ENCODE data around the gene SERAC1. TPM values are rescaled to one million over a fixed set of nuclear protein-coding genes. Genes with fewer than 3 reads are reported as not detected.
A peak's percentile ranks its signal among the peaks of the same experiment; 100 is the strongest.
"Not testable (repeated sequence)": the region's sequence is repeated elsewhere in the genome, so short reads cannot be mapped to it uniquely, and the experiment has no call there.

Gene SERAC1
- total and polyA plus RNA-seq, 7 experiments from 2014 or later, result 2.4 to 5.4 (median 2.6) TPM

GRCh38 chr6:158191032-158191431 lies 23.0 kb upstream of the SERAC1 start:
- POLR2A ChIA-PET, result no interaction called here
- H3K9me3 Mint-ChIP-seq, result peaks cover 0 to 6% (median 0%) of the 10 kb centered on the region in 11 donors
- CTCF ChIA-PET, result no interaction called here

GRCh38 chr6:158188591-158188990 lies 20.5 kb upstream of the SERAC1 start:
- peaks cover 0 to 11% (median 6%) of the 10 kb centered on the region in 7 donors for H3K4me1 Mint-ChIP-seq
- no peak overlapping the region for H3K27ac Mint-ChIP-seq
- Histone ChIP-seq H3K36me3 (ENCODE audit: control insufficient read depth in 2 of 3, insufficient read depth in 3 of 3, low read length in 3 of 3) (peaks cover 0 to 29% (median 0%) of the 10 kb centered on the region in 3 experiments), H3K4me3 (ENCODE audit: low read length) (no peak overlapping the region), H3K27ac (ENCODE audit: low read depth, low read length) (no peak overlapping the region), H3K27me3 (ENCODE audit: control insufficient read depth in 2 of 2, insufficient read depth in 2 of 2, low read length in 2 of 2) (no peaks in the 10 kb centered on the region), H3K9me3 (ENCODE audit: control insufficient read depth in 2 of 3, low read length in 3 of 3) (no peaks in the 10 kb centered on the region), H3K4me1 (ENCODE audit: control insufficient read depth in 2 of 2, insufficient read depth in 2 of 2, low read length in 2 of 2) (peaks cover 0 to under 1% of the 10 kb centered on the region in 2 donors)
- ChIA-PET POLR2A (no interaction called here), CTCF (no interaction called here)
- ATAC-seq (no peak), DNase-seq (no peak)
- H3K9me3 Mint-ChIP-seq, result peaks cover 0 to 4% (median 0%) of the 10 kb centered on the region in 11 donors
- H3K36me3 Mint-ChIP-seq, result peaks cover 9 to 48% (median 40%) of the 10 kb centered on the region in 5 donors
- intact Hi-C loops (cut with micrococcal nuclease), result no loop called here
- no peaks in the 10 kb centered on the region for H3K27me3 Mint-ChIP-seq
- no peak overlapping the region for H3K4me3 Mint-ChIP-seq

More at GRCh38 chr6:158191032-158191431, 23.0 kb upstream of the SERAC1 start:
- intact Hi-C loops (cut with micrococcal nuclease), result no loop called here
- Mint-ChIP-seq H3K27me3 (no peaks in the 10 kb centered on the region), H3K4me1 (peaks cover 0 to 3% (median 0%) of the 10 kb centered on the region in 7 donors), H3K27ac (no peak overlapping the region), H3K4me3 (no peak overlapping the region), H3K36me3 (peaks cover 9 to 44% (median 36%) of the 10 kb centered on the region in 5 donors)
- H3K4me1 ChIP-seq (ENCODE audit: control insufficient read depth in 2 of 2, insufficient read depth in 2 of 2, low read length in 2 of 2), result no peaks in the 10 kb centered on the region
- no peak for ATAC-seq
- H3K27me3 ChIP-seq (ENCODE audit: control insufficient read depth in 2 of 2, insufficient read depth in 2 of 2, low read length in 2 of 2), result no peaks in the 10 kb centered on the region
- H3K9me3 ChIP-seq (ENCODE audit: control insufficient read depth in 2 of 3, low read length in 3 of 3), result no peaks in the 10 kb centered on the region
- H3K27ac ChIP-seq (ENCODE audit: low read depth, low read length), result no peak overlapping the region
- no peak for DNase-seq
- no peak overlapping the region for H3K4me3 ChIP-seq (ENCODE audit: low read length)
- H3K36me3 ChIP-seq (ENCODE audit: control insufficient read depth in 2 of 3, insufficient read depth in 3 of 3, low read length in 3 of 3), result peaks cover 0 to 18% (median 0%) of the 10 kb centered on the region in 3 experiments

GRCh38 chr6:158185729-158186456 lies 17.8 kb upstream of the SERAC1 start:
- ChIA-PET POLR2A (no interaction called here), CTCF (no interaction called here)
- no peaks in the 10 kb centered on the region for H3K27me3 Mint-ChIP-seq
- peaks cover 5 to 31% (median 26%) of the 10 kb centered on the region in 7 donors for H3K4me1 Mint-ChIP-seq
- no peak overlapping the region for H3K27ac ChIP-seq (ENCODE audit: low read depth, low read length)
- peaks cover 0 to 16% (median 0%) of the 10 kb centered on the region in 3 experiments for H3K36me3 ChIP-seq (ENCODE audit: control insufficient read depth in 2 of 3, insufficient read depth in 3 of 3, low read length in 3 of 3)
- H3K27ac Mint-ChIP-seq, result no peak overlapping the region
- H3K4me1 ChIP-seq (ENCODE audit: control insufficient read depth in 2 of 2, insufficient read depth in 2 of 2, low read length in 2 of 2), result peaks cover 0 to 3% of the 10 kb centered on the region in 2 donors
- H3K4me3 Mint-ChIP-seq, result no peak overlapping the region
- peaks cover 14 to 57% (median 46%) of the 10 kb centered on the region in 5 donors for H3K36me3 Mint-ChIP-seq
- DNase-seq, result no peak
- no peaks in the 10 kb centered on the region for H3K27me3 ChIP-seq (ENCODE audit: control insufficient read depth in 2 of 2, insufficient read depth in 2 of 2, low read length in 2 of 2)
- H3K4me3 ChIP-seq (ENCODE audit: low read length), result no peak overlapping the region
- ATAC-seq, result no peak
- H3K9me3 ChIP-seq (ENCODE audit: control insufficient read depth in 2 of 3, low read length in 3 of 3), result no peaks in the 10 kb centered on the region
- H3K9me3 Mint-ChIP-seq, result peaks cover 0 to 11% (median 0%) of the 10 kb centered on the region in 11 donors
- intact Hi-C loops (cut with micrococcal nuclease), result no loop called here

GRCh38 chr6:158184608-158185007 lies 16.5 kb upstream of the SERAC1 start:
- H3K27me3 Mint-ChIP-seq, result no peaks in the 10 kb centered on the region
- Histone ChIP-seq H3K36me3 (ENCODE audit: control insufficient read depth in 2 of 3, insufficient read depth in 3 of 3, low read length in 3 of 3) (peaks cover 0 to 16% (median 0%) of the 10 kb centered on the region in 3 experiments), H3K27ac (ENCODE audit: low read depth, low read length) (no peak overlapping the region), H3K4me3 (ENCODE audit: low read length) (no peak overlapping the region), H3K9me3 (ENCODE audit: control insufficient read depth in 2 of 3, low read length in 3 of 3) (no peaks in the 10 kb centered on the region), H3K27me3 (ENCODE audit: control insufficient read depth in 2 of 2, insufficient read depth in 2 of 2, low read length in 2 of 2) (no peaks in the 10 kb centered on the region), H3K4me1 (ENCODE audit: control insufficient read depth in 2 of 2, insufficient read depth in 2 of 2, low read length in 2 of 2) (peaks cover 0 to 3% of the 10 kb centered on the region in 2 donors)
- no peak overlapping the region for H3K27ac Mint-ChIP-seq
- ATAC-seq (no peak), DNase-seq (no peak)
- no peak overlapping the region for H3K4me3 Mint-ChIP-seq
- ChIA-PET POLR2A (interaction anchor here (0.7 kb wide), 2 partner anchors 23 to 254 kb away, joined by 3 read pairs; no protein-coding TSS in a partner anchor), CTCF (no interaction called here)
- H3K4me1 Mint-ChIP-seq, result peaks cover 9 to 43% (median 37%) of the 10 kb centered on the region in 7 donors
- H3K9me3 Mint-ChIP-seq, result peaks cover 0 to 15% (median 0%) of the 10 kb centered on the region in 11 donors
- intact Hi-C loops (cut with micrococcal nuclease), result no loop called here
- H3K36me3 Mint-ChIP-seq, result peaks cover 14 to 69% (median 59%) of the 10 kb centered on the region in 5 donors

- ATAC-seq; intact Hi-C loops (cut with micrococcal nuclease); H3K4me1 ChIP-seq (ENCODE audit: control insufficient read depth in 2 of 2, insufficient read depth in 2 of 2, low read length in 2 of 2); POLR2A ChIA-PET; H3K9me3 ChIP-seq (ENCODE audit: control insufficient read depth in 2 of 3, low read length in 3 of 3); DNase-seq; H3K27ac ChIP-seq (ENCODE audit: low read depth, low read length); H3K4me3 Mint-ChIP-seq; H3K4me3 ChIP-seq (ENCODE audit: low read length); H3K27me3 ChIP-seq (ENCODE audit: control insufficient read depth in 2 of 2, insufficient read depth in 2 of 2, low read length in 2 of 2); H3K27me3 Mint-ChIP-seq: not testable (repeated sequence)
- Mint-ChIP-seq H3K27ac (peak overlapping the region in 1 of 9 donors; percentile 59), H3K4me1 (peaks cover 18 to 55% (median 47%) of the 10 kb centered on the region in 7 donors), H3K9me3 (peaks cover 0 to 26% (median 0%) of the 10 kb centered on the region in 11 donors), H3K36me3 (peaks cover 14 to 82% (median 67%) of the 10 kb centered on the region in 5 donors)
- CTCF ChIA-PET, result interaction anchor here (0.6 kb wide), 1 partner anchor 249 kb away, joined by 3 read pairs; no protein-coding TSS in a partner anchor
- peaks cover 0 to 16% (median 0%) of the 10 kb centered on the region in 3 experiments for H3K36me3 ChIP-seq (ENCODE audit: control insufficient read depth in 2 of 3, insufficient read depth in 3 of 3, low read length in 3 of 3)
These were observed 15.3 kb upstream of the SERAC1 start for GRCh38 chr6:158183174-158183972.

GRCh38 chr6:158177712-158178111 lies 9.7 kb upstream of the SERAC1 start:
- peaks cover 14 to 65% (median 50%) of the 10 kb centered on the region in 7 donors for H3K4me1 Mint-ChIP-seq
- POLR2A ChIA-PET, result not testable (repeated sequence)
- H3K36me3 Mint-ChIP-seq, result peaks cover 9 to 68% (median 61%) of the 10 kb centered on the region in 5 donors

More at GRCh38 chr6:158177712-158178111, 9.7 kb upstream of the SERAC1 start:
- H3K9me3 ChIP-seq (ENCODE audit: control insufficient read depth in 2 of 3, low read length in 3 of 3); ATAC-seq; intact Hi-C loops (cut with micrococcal nuclease); H3K27me3 ChIP-seq (ENCODE audit: control insufficient read depth in 2 of 2, insufficient read depth in 2 of 2, low read length in 2 of 2); CTCF ChIA-PET; H3K27me3 Mint-ChIP-seq; H3K27ac Mint-ChIP-seq; H3K4me3 Mint-ChIP-seq; H3K36me3 ChIP-seq (ENCODE audit: control insufficient read depth in 2 of 3, insufficient read depth in 3 of 3, low read length in 3 of 3); H3K4me3 ChIP-seq (ENCODE audit: low read length); H3K27ac ChIP-seq (ENCODE audit: low read depth, low read length); DNase-seq; H3K4me1 ChIP-seq (ENCODE audit: control insufficient read depth in 2 of 2, insufficient read depth in 2 of 2, low read length in 2 of 2): not testable (repeated sequence)
- peaks cover 0 to 23% (median 0%) of the 10 kb centered on the region in 11 donors for H3K9me3 Mint-ChIP-seq

All from naive thymus-derived CD4-positive, alpha-beta T cell (primary cell).